Stimulated activated naive CD4-positive, alpha-beta T cell (primary cell): ENCODE measurements around the gene NUDT1.

ENCODE experiments used
- DNase-seq, 6 experiments: peaks; one replicate each; lab custom pipeline; 2025; lab: John Stamatoyannopoulos, UW

Gene NUDT1

GRCh38 chr7:2241580-2242540 is at the start of gene NUDT1, which contains the start of gene MRM2:
Gene NUDT1, plus strand, starts transcription at chr7:2242226. Its CDS starts 2,349 bp downstream, at chr7:2244575.
Gene MRM2, minus strand, starts transcription at chr7:2242205. Its CDS starts 36 bp downstream, at chr7:2242169.
- peak in 5 of 6 experiments; percentile 32 to 66 (median 46) for DNase-seq

- no peak for DNase-seq
Measured at GRCh38 chr7:2192831-2193534, 49.0 kb upstream of the NUDT1 start.

- DNase-seq = no peak
Measured at GRCh38 chr7:2193575-2194305, 48.3 kb upstream of the NUDT1 start.

- DNase-seq = no peak
Measured at GRCh38 chr7:2195400-2196246, 46.4 kb upstream of the NUDT1 start.

DNA sequence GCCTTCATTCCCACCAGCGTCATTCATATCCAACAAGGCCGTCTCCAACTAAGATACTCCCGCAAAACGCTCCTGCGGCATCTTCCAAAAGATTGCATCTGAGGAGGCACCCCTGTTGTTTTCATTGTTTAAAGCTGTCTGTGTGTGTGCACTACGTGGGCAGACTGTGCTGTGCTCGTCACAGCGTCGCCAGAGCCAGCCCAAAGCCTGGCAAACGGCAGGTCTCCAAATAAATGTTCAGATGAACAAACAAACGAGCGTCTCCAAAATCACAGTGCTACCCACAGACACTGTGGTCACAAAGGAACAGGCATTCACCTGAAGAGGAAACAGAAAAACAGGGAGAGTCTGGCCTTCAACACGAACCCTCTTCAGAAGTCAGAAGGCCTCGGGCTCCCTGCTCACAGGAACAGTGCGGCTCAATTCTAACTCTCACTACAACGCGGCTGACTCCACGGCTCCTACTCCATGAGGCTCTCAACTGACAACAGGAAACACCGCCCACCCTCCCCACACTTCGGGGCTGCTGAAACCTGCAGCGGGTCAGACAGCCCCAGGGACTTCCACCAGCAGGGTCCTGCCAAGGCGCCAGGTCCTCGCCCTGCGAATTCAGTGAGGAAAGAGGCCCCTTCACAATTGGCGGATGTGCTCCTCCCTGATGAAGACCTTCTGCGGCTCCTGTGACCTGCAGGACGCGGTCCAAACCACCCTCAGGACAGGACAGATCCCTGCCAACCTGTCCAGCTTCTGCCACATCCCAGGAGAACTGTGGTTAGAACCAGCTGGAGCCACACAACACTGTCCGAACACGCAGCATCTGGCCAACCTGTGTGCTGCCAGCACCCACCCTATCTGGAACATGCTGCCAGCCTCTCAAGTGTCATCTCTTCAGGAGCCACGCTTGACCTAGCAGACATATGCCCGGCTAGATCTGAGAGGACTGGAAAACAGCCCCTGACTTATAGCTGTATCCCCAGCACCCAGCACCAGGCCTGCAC is 45.3 kb upstream of the NUDT1 start:
- DNase-seq = no peak

DNA sequence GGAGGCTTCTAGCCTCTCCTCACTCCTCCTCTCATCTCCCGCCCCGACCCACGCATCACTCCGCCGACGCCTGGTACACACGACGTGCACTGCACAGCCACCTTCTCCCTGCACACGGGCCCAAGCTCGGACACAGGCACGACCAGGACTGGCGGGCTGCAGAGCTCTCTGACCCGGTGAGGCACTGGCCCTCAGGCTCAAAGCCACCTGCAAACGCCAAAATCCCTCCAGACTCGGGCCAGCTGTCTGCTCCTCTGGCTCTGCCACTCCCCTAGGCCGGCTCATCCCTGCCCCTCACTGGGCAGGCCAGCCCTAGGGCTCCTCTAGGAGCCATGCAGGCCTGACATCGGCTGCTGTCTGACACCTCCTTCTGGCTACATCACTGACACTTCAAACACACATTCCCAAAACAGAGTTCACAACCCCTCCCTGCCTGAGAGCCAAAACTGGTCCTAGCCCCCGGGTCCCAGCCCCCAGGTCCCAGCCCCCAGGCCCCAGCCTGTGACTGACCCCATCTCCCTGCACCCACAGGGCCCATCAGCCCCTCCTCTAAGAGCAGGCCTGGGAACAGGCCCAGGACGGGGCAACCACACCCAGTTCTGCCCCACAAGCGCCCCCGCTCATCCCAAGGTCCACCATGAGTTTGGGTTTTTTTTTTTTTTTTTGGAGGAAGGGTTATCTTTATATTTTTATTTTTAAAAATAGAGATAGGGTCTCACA is 44.4 kb upstream of the NUDT1 start:
- DNase-seq = no peak

GRCh38 chr7:2198206-2198605 is 43.8 kb upstream of the NUDT1 start:
- DNase-seq = no peak

DNA sequence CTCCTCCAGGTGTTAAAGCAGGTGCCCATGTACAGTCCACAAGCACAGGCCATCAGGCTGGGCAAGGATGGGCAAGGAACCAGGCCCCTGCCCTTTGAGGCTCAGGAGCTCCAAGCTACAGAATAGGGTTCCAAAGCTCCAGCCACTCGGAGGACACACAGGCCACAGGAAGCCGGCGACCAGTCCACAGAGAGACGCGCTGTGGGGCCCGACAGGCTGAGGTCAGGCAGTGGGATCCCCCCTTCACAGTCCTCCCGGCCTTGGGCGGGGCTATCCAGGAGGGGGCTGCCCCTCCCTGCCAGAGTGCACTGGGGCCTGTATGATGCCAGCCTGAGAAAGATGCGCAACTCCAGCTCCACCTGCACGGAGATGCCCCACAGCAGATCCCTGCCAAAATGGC is 43.3 kb upstream of the NUDT1 start:
- no peak for DNase-seq

- DNase-seq = no peak
Measured at GRCh38 chr7:2199528-2199927, 42.5 kb upstream of the NUDT1 start.

- no peak for DNase-seq
Measured at GRCh38 chr7:2199956-2200583, 42.0 kb upstream of the NUDT1 start.

DNA sequence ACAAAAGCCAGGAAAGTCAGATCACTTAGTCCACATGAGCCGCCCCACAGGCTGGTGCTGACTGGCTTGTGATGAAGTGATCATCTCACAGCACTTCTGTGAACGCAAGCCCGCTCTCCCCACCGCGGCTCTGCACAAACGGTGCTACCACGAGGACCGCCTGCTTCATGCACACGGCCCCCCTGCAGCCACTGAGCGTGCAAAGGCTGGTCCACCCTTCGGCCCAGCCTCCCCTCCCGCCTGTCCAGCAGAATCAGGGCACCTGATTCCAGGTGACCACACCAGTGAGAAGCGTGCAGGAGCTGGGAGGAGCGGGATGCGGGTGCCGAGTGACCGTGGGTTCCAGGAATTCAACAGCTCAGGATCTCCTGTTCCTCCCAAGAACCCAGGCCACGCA is 41.4 kb upstream of the NUDT1 start:
- DNase-seq = no peak

DNA sequence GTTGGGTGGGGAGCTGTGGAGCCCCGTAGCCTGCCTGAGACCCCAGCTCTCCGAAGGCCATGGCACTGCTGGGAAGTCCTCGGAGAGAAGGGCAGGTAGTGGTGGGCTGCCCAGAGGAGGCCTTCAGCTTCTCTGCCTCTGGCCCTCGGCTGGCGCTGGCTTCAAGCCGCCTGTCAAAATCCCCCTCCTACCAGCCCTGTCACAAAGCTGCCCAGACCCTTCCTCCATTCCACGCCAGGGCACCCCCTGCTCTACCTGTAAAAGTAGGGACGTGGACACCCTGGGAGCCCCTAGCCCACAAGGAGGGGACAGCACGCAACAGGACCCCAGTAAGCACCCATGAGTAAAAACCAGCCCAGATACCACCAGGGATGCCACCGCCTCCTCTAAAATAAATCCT is 40.9 kb upstream of the NUDT1 start:
- no peak for DNase-seq

DNA sequence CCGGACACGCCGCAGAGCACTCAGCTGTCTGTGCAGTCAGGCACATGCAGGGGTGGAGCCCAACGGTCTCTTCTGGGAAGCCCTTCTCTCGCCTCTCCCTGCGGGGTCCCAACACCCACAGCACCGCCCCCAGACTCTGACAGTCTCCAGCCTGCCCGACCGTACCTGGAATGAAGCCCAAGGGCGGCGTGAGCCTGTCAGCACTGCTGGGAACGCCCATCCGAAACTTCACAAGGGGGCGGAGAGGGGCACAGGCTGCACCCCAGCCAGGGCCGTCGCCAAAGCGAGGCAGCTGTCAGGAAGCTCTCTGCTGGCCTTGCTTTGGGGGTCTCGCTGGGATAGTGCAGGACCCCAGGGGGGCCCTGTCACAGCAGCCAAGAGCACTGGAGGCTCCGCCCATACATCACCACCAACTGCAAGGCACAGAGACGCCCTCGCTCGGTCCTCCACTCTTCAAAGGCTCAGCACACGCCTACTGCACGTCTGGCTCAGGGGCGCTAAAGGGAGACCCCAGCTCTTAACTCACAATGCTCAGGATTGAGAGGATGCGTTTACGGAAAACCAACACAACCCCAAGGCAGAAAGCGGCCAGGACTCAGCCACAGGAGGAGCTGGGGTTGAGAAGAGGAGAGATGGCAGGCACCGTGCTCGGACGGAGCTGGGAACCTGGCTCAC is 40.2 kb upstream of the NUDT1 start:
- DNase-seq = no peak

DNA sequence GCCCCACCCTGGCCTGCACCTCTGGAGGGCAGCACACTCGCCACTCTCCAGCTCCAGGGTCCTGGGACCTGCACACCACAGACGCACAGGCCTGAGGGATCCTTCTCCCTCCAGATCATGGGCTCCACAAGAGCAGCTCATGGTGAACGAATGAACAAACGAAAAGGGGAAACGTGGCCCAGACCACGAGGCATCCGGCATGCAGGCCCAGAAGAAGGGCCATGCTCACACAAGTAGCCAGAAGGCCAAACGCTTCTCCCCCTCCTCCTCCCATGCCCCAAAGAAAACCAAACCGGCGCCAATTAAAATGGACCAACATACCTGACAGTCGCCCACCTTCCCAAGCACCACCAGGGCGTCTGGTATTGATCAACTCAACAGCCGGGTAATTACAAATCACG is 39.7 kb upstream of the NUDT1 start:
- DNase-seq = no peak

DNA sequence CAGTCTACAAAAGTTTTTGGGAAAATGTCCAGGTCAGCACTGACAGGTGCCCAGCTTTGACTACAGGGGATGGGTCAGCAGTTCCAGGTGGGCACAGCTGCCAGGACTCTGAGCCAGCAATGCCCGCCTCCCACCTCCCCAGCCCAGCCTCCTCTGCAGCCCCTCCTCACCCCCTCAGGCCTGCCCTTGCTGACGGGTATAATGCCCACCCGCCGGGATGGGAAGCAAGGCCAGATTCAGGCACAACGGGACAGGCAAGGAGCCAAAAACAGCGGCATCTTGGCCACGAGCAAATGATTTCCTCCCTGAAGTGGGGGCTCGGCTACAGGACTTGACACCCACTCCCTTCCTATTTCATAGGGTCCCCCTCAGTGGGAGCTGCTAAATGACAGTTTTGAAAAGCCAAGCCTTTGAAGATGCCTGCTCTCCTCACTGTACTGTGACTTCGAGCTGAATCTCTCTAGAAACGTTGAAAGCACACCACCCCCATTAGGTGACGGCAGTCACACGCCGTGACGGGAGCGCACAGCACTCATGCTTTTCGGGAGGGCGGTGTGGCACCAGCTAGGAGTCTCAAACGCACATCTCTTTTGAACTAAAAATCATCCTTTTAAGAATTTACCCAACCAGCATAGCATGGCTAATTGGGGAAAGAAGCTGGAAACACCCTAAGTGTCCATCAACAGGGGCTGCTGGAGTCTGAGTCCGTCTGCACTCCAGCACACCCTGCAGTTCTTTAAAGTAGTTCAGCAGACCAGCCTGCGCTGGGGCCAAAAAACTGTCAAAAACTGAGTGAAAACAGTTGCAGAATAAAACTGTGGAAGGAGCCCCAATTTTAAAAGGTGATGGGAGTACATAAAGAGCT is 38.9 kb upstream of the NUDT1 start:
- DNase-seq = no peak

DNA sequence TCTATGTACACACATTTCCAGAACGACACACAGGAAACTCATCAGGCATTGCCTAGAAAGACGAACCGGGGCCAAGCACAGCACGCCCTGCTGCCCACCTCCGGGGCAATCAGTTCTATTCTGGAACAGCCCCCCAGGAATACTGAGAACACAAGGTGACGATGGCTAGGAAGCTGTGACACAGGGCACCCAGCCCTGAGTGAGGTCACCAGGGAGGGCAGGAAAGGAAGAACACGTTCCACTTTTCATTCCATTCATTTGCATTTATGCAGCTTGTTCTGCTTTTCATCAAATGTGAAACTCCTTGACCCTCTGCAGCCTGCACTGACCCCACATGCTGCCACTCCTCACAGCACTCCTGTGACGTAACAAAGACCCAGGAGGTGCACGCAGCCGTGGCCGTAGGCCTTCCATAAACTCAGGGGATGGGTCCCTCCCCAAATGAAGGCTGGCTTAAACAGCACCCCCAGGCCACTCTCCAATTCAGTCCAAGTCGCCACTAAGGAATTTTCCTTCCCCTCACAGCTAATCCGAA is 38.2 kb upstream of the NUDT1 start:
- DNase-seq = no peak

GRCh38 chr7:2204446-2204845 is 37.6 kb upstream of the NUDT1 start:
- no peak for DNase-seq
